ENCODE data around the gene KCNH1.

Gene KCNH1

DNA sequence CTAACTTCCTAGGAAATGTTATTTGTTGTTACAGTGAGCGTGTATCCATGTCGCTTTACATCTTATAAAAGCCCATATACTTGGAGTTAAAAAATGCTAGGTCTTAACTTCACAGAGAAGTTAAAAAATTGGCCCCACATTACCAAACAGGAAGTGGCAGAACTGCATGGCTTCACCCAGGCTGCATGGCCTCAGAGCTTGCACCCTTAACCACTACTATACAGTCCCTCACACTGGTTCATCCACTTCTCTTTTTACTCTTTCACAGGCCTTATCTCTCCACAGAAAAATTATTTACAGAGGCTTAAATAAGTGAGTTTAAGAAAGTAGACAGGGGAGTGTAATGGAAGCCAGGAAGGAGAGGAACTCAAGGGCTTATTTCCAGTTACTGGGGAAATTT is 402.8 kb downstream of the KCNH1 start:
- no peaks in the 10 kb centered on the region for H3K36me3 ChIP-seq (ENCODE audit: insufficient read depth, low read length)
- H3K9ac ChIP-seq (ENCODE audit: low read depth, low read length) = no peak overlapping the region
- peaks cover 6% of the 10 kb centered on the region; the same call in 1 of the 2 replicates for H3K4me1 ChIP-seq (ENCODE audit: insufficient read depth, low read length)

DNA sequence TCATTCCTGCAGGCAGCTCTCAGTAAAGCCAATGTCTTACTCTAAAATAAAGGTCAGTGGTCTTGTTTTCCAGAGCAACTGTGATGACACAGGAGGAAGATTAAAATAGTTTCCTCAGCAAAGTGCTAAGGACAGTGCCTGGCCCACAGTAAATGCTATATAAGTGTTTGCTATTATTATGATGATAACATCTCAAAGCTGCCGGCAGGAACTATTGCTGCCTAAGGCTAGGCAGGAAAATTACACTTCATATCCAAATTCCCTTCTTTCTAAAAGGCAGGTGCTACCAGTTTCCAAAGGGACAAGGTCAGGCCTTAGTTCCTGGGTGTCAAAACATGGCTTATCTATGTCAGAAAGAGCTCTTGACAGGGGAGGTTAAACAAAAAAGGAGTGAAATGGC is 403.9 kb downstream of the KCNH1 start:
- no peaks in the 10 kb centered on the region for H3K36me3 ChIP-seq (ENCODE audit: insufficient read depth, low read length)
- H3K4me1 ChIP-seq (ENCODE audit: insufficient read depth, low read length) = peaks cover 6% of the 10 kb centered on the region; the same call in 1 of the 2 replicates
- H3K9ac ChIP-seq (ENCODE audit: low read depth, low read length) = no peak overlapping the region
- no peaks in the 10 kb centered on the region for H3K9me3 ChIP-seq (ENCODE audit: control insufficient read depth, insufficient read depth, low read length)

More for the DNA sequence above, 402.8 kb downstream of the KCNH1 start:
- no peaks in the 10 kb centered on the region for H3K9me3 ChIP-seq (ENCODE audit: control insufficient read depth, insufficient read depth, low read length)

DNA sequence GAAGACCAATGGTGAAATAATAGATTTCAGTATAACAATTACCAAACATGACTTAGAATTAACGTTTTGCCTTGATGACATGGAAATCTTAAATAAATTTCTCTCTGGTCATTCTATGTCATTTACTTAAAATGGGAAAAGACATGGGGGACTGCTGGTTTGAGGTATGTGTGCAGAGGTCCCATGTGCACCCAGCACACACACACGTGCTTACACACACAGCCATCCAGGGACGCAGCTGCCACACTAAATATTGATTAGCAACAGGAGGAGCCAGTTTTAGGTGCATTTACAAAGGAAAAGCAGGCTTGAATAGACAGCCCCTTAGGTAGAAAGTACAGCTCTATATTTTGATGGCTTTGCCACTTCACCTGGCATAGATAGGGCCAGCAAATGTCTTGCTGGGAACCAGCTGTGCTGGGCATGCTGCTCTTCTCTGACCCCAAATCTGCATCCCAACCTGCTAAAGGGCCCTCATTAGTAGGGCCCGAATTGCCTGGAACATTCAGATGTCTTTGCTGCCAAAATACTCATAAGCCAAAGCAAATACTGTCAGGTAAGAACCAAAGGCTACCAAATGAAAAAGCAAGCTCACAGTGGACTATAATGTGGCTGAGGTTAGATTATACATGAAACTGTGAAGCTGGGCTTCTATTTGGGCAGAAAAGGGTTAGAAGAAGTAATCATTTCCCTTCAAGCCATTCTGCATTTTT is 405.4 kb downstream of the KCNH1 start:
- Histone ChIP-seq H3K36me3 (ENCODE audit: insufficient read depth, low read length) (no peaks in the 10 kb centered on the region), H3K4me1 (ENCODE audit: insufficient read depth, low read length) (peaks cover 6% of the 10 kb centered on the region; the same call in 1 of the 2 replicates), H3K9me3 (ENCODE audit: control insufficient read depth, insufficient read depth, low read length) (no peaks in the 10 kb centered on the region), H3K9ac (ENCODE audit: low read depth, low read length) (no peak overlapping the region)

GRCh38 chr1:210727709-210728108 is 406.2 kb downstream of the KCNH1 start:
- peaks cover 6% of the 10 kb centered on the region; the same call in 1 of the 2 replicates for H3K4me1 ChIP-seq (ENCODE audit: insufficient read depth, low read length)
- H3K9ac ChIP-seq (ENCODE audit: low read depth, low read length) = no peak overlapping the region
- H3K9me3 ChIP-seq (ENCODE audit: control insufficient read depth, insufficient read depth, low read length) = no peaks in the 10 kb centered on the region
- H3K36me3 ChIP-seq (ENCODE audit: insufficient read depth, low read length) = no peaks in the 10 kb centered on the region

DNA sequence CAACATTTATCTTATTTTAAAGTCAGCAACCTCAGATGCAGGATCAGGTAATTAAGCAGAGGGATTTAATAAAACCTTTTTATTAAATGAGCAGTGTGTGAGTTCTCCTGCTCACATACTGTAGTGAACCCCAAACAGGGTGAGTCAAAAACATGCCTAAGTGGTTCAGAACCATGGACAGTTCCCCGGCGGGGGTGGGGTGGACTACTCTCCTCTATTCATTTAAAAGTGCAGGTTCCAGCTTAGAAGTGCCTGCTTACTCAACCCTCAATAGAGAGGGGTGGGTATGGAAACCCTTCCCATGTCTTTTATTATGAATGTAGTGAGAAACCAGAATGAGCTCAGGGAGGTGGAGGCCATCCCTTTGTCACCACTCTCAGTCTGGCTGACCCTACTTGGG is 407.3 kb downstream of the KCNH1 start:
- H3K4me1 ChIP-seq (ENCODE audit: insufficient read depth, low read length) = peaks cover 6% of the 10 kb centered on the region; the same call in 1 of the 2 replicates
- H3K9me3 ChIP-seq (ENCODE audit: control insufficient read depth, insufficient read depth, low read length) = no peaks in the 10 kb centered on the region
- no peak overlapping the region for H3K9ac ChIP-seq (ENCODE audit: low read depth, low read length)
- no peaks in the 10 kb centered on the region for H3K36me3 ChIP-seq (ENCODE audit: insufficient read depth, low read length)

DNA sequence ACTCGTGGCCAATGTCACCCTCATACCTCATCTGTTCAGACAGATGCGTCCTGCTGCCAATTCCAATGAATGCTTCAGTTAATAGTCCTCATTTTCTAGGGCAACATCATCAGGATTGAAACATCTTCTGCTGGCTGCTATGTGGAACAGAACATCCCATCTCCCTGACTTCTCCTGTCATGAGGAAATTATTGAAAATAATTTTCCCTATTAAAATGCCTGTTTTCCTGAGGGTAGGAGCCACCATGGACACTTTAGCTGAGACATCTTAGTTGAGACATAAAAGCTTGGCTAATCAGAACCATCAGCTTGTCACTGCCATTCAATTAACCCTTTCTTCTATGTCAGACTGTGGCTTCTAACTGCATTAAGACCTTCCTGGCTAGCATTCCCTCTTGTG is 409.2 kb downstream of the KCNH1 start:
- Histone ChIP-seq H3K36me3 (ENCODE audit: insufficient read depth, low read length) (no peaks in the 10 kb centered on the region), H3K9me3 (ENCODE audit: control insufficient read depth, insufficient read depth, low read length) (no peaks in the 10 kb centered on the region), H3K9ac (ENCODE audit: low read depth, low read length) (no peak overlapping the region), H3K4me1 (ENCODE audit: insufficient read depth, low read length) (0 out of 2 replicates have a peak, but pooled peaks cover under 1% of the 10 kb centered on the region)

- Histone ChIP-seq H3K4me1 (ENCODE audit: insufficient read depth, low read length) (no peaks in the 10 kb centered on the region), H3K9ac (ENCODE audit: low read depth, low read length) (no peak overlapping the region), H3K9me3 (ENCODE audit: control insufficient read depth, insufficient read depth, low read length) (no peaks in the 10 kb centered on the region), H3K36me3 (ENCODE audit: insufficient read depth, low read length) (no peaks in the 10 kb centered on the region)
Observed at GRCh38 chr1:210723646-210724045, 410.3 kb downstream of the KCNH1 start.

- H3K4me1 ChIP-seq (ENCODE audit: insufficient read depth, low read length) = no peaks in the 10 kb centered on the region
- no peaks in the 10 kb centered on the region for H3K9me3 ChIP-seq (ENCODE audit: control insufficient read depth, insufficient read depth, low read length)
- no peaks in the 10 kb centered on the region for H3K36me3 ChIP-seq (ENCODE audit: insufficient read depth, low read length)
- no peak overlapping the region for H3K9ac ChIP-seq (ENCODE audit: low read depth, low read length)
Observed at GRCh38 chr1:210722410-210723081, 411.4 kb downstream of the KCNH1 start.

DNA sequence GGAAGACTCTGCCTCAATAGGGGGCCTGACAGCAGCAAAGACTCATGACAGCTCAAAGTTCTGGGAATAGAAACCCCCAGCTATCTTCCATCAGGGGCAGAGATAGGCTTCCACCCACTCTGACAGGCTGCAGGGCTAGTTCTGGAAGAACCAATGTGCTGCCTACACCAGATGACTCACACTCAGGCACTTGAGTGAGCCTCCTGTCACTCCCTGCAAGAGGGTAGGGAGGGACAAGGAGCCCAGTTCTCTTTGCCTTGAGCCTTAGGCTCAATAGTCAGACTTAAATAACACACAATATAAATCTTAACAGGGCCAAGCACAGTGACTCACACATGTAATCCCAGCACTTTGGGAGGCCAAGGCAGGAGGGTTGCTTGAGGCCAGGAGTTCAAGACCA is 418.9 kb downstream of the KCNH1 start:
- Histone ChIP-seq H3K4me1 (ENCODE audit: insufficient read depth, low read length) (no peaks in the 10 kb centered on the region), H3K9ac (ENCODE audit: low read depth, low read length) (no peak overlapping the region), H3K9me3 (ENCODE audit: control insufficient read depth, insufficient read depth, low read length) (no peaks in the 10 kb centered on the region), H3K36me3 (ENCODE audit: insufficient read depth, low read length) (no peaks in the 10 kb centered on the region; the same call in 1 of the 2 replicates)

DNA sequence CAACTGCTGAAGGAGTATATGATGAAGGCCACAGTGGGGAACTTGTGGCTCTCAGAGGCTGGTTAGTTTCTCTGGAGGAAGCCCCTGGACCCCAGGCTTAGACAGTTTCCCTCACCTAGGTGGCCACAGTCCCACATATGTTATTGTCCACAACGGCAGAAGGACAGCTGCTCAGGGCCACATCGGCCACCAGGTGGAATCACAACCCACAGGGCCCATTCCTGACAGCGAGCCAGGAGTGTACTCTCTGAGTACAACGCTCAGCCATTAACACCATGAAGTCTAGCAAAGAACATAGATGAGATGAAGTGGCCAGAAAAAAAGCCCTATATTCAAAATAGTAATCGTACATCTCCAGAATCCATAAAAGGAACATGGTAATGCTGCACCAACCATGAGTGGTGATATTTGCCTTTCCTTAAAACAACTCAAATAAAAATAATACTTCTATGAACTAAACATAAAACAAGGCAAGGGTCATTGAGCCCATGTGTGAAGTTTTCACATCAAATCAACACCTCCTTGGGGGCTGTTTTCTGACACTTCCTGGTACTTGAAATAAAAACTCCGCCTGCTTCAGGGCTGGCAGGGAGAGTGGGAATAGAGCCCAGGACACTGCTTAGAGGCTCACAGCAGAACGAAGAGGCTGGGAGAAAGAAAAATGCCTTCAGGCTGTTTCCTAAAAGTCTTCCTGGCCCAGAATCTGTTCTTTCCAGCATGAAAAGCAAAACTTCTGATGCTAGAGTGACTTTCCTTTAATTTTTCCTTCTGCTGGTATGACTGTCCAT is 421.9 kb downstream of the KCNH1 start:
- H3K4me1 ChIP-seq (ENCODE audit: insufficient read depth, low read length) = no peaks in the 10 kb centered on the region
- no peaks in the 10 kb centered on the region for H3K9me3 ChIP-seq (ENCODE audit: control insufficient read depth, insufficient read depth, low read length)
- H3K36me3 ChIP-seq (ENCODE audit: insufficient read depth, low read length) = no peaks in the 10 kb centered on the region; the same call in 1 of the 2 replicates
- no peak overlapping the region for H3K9ac ChIP-seq (ENCODE audit: low read depth, low read length)

DNA sequence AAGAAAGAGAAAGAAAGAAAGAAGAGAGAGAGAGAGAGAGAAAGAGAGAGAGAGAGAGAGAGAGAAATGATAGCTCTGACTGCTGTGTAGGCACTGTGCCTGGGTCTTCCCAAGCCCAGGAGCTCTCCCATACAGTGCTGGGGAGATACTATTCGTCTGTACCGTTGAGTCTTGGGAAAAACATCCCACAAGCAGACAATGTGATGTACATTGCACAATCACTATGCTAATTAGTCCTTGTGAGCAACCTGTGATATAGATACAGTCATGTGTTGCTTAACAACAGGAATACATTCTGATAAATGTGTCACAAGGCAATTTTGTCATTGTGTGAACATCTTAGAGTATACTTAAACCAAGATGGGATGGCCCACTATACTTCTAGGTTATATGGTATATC is 424.2 kb downstream of the KCNH1 start:
- H3K9me3 ChIP-seq (ENCODE audit: control insufficient read depth, insufficient read depth, low read length) = no peaks in the 10 kb centered on the region
- no peaks in the 10 kb centered on the region for H3K4me1 ChIP-seq (ENCODE audit: insufficient read depth, low read length)
- H3K36me3 ChIP-seq (ENCODE audit: insufficient read depth, low read length) = no peaks in the 10 kb centered on the region; the same call in 1 of the 2 replicates
- no peak overlapping the region for H3K9ac ChIP-seq (ENCODE audit: low read depth, low read length)

DNA sequence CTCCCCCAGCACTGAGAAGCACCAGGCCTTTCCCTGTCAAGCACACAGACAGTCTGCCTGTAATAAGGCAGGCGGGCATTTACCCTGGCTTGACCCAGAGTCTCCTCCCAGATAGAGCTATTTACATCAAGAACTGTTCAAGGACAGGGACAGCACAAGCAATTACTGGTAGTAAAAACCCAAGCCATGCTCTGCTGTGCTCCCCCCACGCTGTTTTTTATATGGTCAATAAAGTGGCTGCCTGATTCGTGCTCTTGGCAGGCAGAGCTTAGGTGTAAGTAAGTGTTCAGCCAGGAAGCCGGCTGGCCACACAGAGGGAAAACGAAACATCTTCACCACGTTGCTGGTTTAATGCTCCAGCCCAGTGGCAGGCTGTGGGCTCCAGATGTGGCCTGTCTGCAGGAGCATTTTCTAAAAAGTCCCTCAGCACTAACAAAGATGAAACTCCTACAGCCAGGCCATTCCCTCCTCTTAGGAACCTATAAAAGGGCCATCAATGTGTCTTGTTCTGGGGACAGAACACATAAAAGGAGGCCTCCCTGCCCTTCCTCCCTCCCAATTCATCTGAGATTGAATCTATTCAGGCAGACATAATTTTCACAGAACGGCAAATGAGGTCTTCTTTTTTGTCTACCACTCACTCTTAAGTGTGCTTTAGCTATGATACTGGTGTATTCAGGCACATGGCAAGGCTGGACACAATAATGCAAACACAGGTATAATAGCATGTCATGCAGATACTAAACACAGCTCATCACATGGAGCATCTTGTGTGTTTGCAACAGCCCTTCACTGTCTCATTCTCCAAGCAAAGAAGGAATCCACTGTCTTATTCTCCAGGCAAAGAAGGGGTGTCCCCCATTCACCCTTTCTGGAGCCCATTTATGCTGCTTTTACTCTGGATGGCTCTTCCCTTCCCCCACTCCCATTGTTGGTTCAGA is 426.4 kb downstream of the KCNH1 start:
- no peaks in the 10 kb centered on the region for H3K9me3 ChIP-seq (ENCODE audit: control insufficient read depth, insufficient read depth, low read length)
- H3K9ac ChIP-seq (ENCODE audit: low read depth, low read length) = no peak overlapping the region
- no peaks in the 10 kb centered on the region for H3K4me1 ChIP-seq (ENCODE audit: insufficient read depth, low read length)
- no peaks in the 10 kb centered on the region for H3K36me3 ChIP-seq (ENCODE audit: insufficient read depth, low read length)

- H3K9me3 ChIP-seq (ENCODE audit: control insufficient read depth, insufficient read depth, low read length) = no peaks in the 10 kb centered on the region
- H3K36me3 ChIP-seq (ENCODE audit: insufficient read depth, low read length) = no peaks in the 10 kb centered on the region
- no peaks in the 10 kb centered on the region for H3K4me1 ChIP-seq (ENCODE audit: insufficient read depth, low read length)
- H3K9ac ChIP-seq (ENCODE audit: low read depth, low read length) = no peak overlapping the region
Observed at GRCh38 chr1:210706246-210706645, 427.7 kb downstream of the KCNH1 start.

GRCh38 chr1:210705086-210705485 is 428.9 kb downstream of the KCNH1 start:
- Histone ChIP-seq H3K9ac (ENCODE audit: low read depth, low read length) (no peak overlapping the region), H3K36me3 (ENCODE audit: insufficient read depth, low read length) (no peaks in the 10 kb centered on the region), H3K9me3 (ENCODE audit: control insufficient read depth, insufficient read depth, low read length) (no peaks in the 10 kb centered on the region), H3K4me1 (ENCODE audit: insufficient read depth, low read length) (no peaks in the 10 kb centered on the region)
